SJSA1 (cell line): ENCODE results near the gene MGLL. TPM values are rescaled to one million over a fixed set of nuclear protein-coding genes. Genes with fewer than 3 reads are reported as not detected.
A peak's percentile ranks its signal among the peaks of the same experiment; 100 is the strongest.

ENCODE experiments used
- DNase-seq, 2 experiments: peaks; one replicate each; pipeline ENCODE4 v3.0.0-alpha.2; 2015 to 2020; ENCODE audit warnings: low spot score in 2 of 2, low read depth in 1 of 2
- H3K27ac ChIP-seq: fragments of 250-450 bp; sonication (Bioruptor Pico); 2 replicates; pipeline ENCODE4 v1.5.1; 2020; ENCODE audit warnings: mild to moderate bottlenecking, moderate library complexity
- H3K27me3 ChIP-seq: fragments of 250-450 bp; sonication (Bioruptor Pico); replicated peaks from 2 replicates; pipeline ENCODE4 v1.5.1; 2020; ENCODE audit warnings: mild to moderate bottlenecking, moderate library complexity
- H3K36me3 ChIP-seq: fragments of 250-450 bp; sonication (Bioruptor Pico); 2 replicates; pipeline ENCODE4 v1.5.1; 2020; ENCODE audit warnings: mild to moderate bottlenecking
- H3K4me1 ChIP-seq: fragments of 250-450 bp; sonication (Bioruptor Pico); replicated peaks from 2 replicates; pipeline ENCODE4 v1.6.1; 2021; ENCODE audit warnings: mild to moderate bottlenecking
- H3K4me3 ChIP-seq: fragments of 250-450 bp; sonication (Bioruptor Pico); 2 replicates; pipeline ENCODE4 v1.5.1; 2020; ENCODE audit warnings: mild to moderate bottlenecking
- H3K9me3 ChIP-seq: fragments of 250-450 bp; sonication (Bioruptor Pico); replicated peaks from 2 replicates; pipeline ENCODE4 v1.5.1; 2020; ENCODE audit warnings: mild to moderate bottlenecking
- total RNA-seq: library from RNA; depleted of rRNA; stranded (reverse); fragments of >200 nt; shearing (Covaris generic); gene quantifications from 2 replicates; pipeline ENCODE4 v1.2.3, GENCODE V29; 2014

The MGLL gene
- total RNA-seq, 1 experiment from 2014 or later, result 47.7 TPM

DNA sequence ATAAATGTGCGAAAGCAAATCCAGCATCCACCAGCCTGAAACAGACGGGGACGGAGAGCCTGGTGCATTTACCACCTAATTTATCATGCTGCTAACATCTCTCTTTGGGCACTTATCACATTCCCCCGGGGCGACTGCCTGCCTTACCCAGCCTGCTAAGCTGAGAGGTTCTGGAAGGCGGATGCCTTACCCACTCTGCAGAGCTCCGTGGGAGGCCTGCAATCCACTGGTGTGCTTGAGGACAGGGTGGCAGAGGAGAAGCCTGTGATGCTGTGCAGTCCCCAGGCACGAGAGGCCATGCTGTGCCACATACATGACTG, 25.5 kb downstream of the MGLL start:
- peaks cover 27% of the 10 kb centered on the region for H3K36me3 ChIP-seq
- H3K27ac ChIP-seq, result no peak overlapping the region
- no peak overlapping the region for H3K4me3 ChIP-seq
- peaks cover 47% of the 10 kb centered on the region for H3K4me1 ChIP-seq
- no peak for DNase-seq
- H3K27me3 ChIP-seq, result no peaks in the 10 kb centered on the region
- H3K9me3 ChIP-seq, result no peaks in the 10 kb centered on the region

GRCh38 chr3:127796045-127796830, 26.1 kb downstream of the MGLL start:
- Histone ChIP-seq H3K27me3 (no peaks in the 10 kb centered on the region), H3K4me1 (peaks cover 52% of the 10 kb centered on the region), H3K36me3 (peaks cover 27% of the 10 kb centered on the region), H3K4me3 (no peak overlapping the region), H3K9me3 (no peaks in the 10 kb centered on the region), H3K27ac (no peak overlapping the region)
- no peak for DNase-seq

DNA sequence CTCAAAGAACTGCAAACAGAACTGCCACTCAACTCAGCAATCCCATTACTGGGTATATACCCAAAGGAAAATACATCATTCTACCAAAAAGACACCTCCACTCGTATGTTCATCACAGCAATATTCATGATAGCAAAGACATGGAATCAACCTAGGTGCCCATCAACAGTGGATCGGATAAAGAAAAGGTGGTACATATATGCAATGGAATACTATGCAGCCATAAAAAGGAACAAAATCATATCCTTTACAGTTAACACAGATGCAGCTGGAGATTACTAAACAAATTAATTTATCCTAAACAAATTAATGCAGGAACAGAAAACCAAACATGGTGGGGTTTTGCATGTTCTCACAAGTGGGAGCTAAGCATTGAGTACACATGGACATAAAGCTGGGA, 27.3 kb downstream of the MGLL start:
- Histone ChIP-seq H3K4me1 (peaks cover 54% of the 10 kb centered on the region), H3K27me3 (no peaks in the 10 kb centered on the region), H3K9me3 (no peaks in the 10 kb centered on the region), H3K27ac (no peak overlapping the region), H3K4me3 (no peak overlapping the region), H3K36me3 (peaks cover 27% of the 10 kb centered on the region)
- DNase-seq, result no peak

DNA sequence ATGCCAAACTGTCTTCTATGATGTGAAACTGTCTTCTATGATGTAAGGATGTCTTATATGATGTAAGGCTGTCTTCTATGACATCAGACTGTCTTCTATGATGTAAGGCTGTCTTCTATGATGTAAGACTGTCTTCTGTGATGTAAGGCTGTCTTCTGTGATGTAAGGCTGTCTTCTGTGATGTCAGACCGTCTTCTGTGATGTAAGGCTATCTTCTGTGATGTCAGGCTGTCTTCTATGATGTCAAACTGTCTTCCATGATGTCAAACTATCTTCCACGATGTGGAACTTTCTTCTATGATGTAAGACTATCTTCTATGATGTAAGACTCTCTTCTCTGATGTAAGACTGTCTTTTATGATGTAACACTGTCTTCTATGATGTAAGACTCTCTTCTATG, 27.9 kb downstream of the MGLL start:
- Histone ChIP-seq H3K4me3 (no peak overlapping the region), H3K4me1 (peaks cover 54% of the 10 kb centered on the region), H3K9me3 (no peaks in the 10 kb centered on the region), H3K27ac (no peak overlapping the region), H3K36me3 (peaks cover 27% of the 10 kb centered on the region), H3K27me3 (no peaks in the 10 kb centered on the region)
- DNase-seq, result no peak

DNA sequence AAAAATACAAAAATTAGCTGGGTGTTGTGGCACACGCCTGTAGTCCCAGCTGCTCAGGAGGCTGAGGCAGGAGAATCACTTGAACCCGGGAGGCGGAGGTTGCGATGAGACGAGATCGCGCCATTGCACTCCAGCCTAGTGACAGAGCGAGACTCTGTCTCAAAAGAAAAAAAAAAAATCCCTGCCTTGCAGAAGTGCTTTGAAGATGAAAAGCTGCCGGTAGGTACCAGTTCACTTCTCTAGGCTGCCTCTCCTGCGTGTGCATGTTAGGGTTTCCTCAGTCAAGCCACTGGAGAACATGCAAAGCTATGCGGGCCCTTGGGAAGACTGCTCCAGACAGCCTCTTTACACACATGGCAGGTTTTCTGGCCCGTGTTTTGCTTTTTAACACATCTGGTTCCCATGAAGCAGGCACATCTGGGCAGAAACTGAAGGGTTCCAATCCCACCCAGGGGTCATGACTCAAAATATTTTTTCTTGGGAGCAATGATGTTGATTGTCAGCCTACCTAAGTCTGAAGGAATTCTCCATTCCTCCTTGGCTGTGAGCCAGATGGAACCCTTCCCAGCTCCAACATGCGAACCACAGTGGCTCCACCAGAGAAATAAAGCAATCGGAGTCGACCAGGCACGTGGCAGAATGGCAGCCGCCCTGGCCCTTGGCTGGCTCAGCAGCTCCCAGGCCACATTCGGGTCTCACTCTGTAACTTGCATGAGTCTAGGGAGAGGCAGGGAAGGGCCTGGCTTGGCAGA, 29.6 kb downstream of the MGLL start:
- Histone ChIP-seq H3K27me3 (no peaks in the 10 kb centered on the region), H3K9me3 (no peaks in the 10 kb centered on the region), H3K36me3 (peaks cover 24% of the 10 kb centered on the region), H3K4me3 (no peak overlapping the region), H3K27ac (peak overlapping the region; percentile 54), H3K4me1 (peaks cover 55% of the 10 kb centered on the region)
- DNase-seq, result peak; percentile 82 to 90

DNA sequence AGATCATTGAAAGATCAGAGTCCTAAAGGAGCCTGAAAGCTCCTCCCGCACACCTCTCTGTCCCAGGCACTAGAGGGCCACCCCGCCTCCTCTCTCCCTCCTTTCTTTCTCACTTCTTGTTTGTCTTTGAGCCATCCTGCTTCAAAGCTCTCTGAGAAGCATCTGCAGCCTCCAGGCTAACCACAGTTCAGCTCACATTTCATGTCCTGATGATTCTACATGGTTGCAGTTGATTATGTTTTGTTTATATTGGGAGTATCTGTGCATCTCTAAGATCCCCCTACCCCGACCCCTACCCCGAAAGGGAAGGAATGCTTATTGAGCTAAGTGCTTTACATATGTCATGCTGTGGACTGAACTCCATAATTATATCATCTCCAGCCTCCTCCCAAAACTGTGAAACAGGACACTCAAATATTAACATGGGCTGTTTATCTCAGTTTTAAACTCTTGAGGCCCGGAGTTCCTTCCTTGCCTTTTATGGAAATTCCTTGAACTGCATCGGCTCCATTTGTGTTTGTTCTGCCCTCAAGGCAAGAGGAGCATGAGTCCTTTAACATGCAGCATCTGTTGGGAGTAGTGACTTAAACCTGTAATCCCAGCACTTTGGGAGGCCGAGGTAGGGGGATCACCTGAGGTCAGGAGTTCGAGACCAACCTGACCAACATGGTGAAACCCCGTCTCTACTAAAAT, 30.9 kb downstream of the MGLL start:
- Histone ChIP-seq H3K27me3 (no peaks in the 10 kb centered on the region), H3K27ac (peak overlapping the region; percentile 50), H3K4me1 (peaks cover 55% of the 10 kb centered on the region), H3K36me3 (peaks cover 28% of the 10 kb centered on the region), H3K4me3 (no peak overlapping the region), H3K9me3 (no peaks in the 10 kb centered on the region)
- peak; percentile 68 to 69 for DNase-seq

- H3K27me3 ChIP-seq, result no peaks in the 10 kb centered on the region
- H3K9me3 ChIP-seq, result no peaks in the 10 kb centered on the region
- peaks cover 29% of the 10 kb centered on the region for H3K36me3 ChIP-seq
- DNase-seq, result no peak
- H3K27ac ChIP-seq, result peak overlapping the region; percentile 30
- no peak overlapping the region for H3K4me3 ChIP-seq
- H3K4me1 ChIP-seq, result peaks cover 55% of the 10 kb centered on the region
Observed at GRCh38 chr3:127790882-127791183, 31.5 kb downstream of the MGLL start.

DNA sequence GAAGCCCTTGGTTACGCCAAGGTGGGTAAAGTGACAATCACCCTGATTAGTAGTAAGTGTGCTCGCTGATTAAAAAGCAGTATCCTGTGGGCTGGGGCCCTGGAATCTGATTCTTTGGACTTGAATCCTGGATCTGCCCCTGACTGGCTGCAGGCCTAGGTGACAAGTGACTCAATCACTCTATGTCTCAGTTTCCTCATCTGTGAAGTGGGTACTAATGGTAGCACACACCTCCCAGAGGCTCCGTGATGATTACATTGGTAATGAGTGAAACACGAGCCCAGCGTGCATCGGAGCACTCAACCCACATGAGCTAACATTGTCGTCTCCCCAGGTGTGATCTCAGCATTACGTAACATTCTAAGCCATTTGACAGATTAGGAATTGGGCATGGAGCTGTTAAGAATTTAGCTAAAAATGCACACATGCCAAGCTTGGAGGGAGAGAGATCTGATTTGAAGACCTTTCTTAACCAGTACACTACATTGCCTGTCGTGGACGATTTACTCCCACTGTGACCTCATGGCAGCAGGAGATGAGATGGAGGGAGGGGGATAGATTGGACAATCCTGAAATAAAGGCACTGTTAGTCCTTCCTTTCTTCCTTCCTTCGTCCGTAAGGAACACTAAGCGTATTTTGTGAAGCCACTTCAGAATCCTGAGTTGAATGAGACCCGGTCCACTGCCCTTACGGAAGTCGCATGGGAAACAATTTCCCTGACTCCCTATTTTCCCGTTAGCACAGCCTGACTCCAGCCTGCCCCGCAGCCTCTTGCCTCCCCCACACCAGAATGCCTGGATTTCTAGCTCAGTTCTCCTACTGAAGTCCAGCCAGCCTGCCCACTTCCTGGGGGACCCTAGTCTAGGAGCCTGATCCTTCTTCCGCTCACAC, 32.1 kb downstream of the MGLL start:
- Histone ChIP-seq H3K4me1 (peaks cover 55% of the 10 kb centered on the region), H3K27ac (peak overlapping the region; percentile 34), H3K36me3 (peaks cover 34% of the 10 kb centered on the region), H3K9me3 (no peaks in the 10 kb centered on the region), H3K4me3 (no peak overlapping the region), H3K27me3 (no peaks in the 10 kb centered on the region)
- no peak for DNase-seq

DNA sequence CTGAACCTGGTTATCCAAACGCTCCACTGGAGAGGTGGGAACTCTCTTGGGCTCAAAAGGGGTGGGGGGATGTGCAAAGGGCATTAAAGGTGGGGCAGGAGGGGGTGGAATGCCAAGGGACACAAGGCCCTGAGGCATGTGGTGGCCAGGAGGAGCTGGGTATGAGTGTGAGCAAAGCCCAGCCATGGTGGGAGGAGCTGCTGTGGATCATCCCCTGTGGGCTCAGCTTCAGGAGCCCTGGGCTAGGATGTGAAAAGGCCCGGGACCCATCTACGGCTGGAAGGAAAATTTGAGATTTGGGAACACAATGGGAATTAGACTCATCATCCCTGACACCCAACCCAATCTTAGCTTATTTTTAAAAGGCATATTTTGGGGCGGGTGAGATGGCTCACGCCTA, 33.3 kb downstream of the MGLL start:
- peaks cover 24% of the 10 kb centered on the region for H3K36me3 ChIP-seq
- no peaks in the 10 kb centered on the region for H3K9me3 ChIP-seq
- DNase-seq, result no peak
- H3K27ac ChIP-seq, result 0 out of 2 replicates have a peak overlapping the region, but pooled peaks have one; percentile 34
- peaks cover 55% of the 10 kb centered on the region for H3K4me1 ChIP-seq
- no peak overlapping the region for H3K4me3 ChIP-seq
- H3K27me3 ChIP-seq, result no peaks in the 10 kb centered on the region

- Histone ChIP-seq H3K36me3 (peaks cover 21% of the 10 kb centered on the region; the same call in 1 of the 2 replicates), H3K27ac (no peak overlapping the region), H3K4me3 (no peak overlapping the region), H3K9me3 (no peaks in the 10 kb centered on the region), H3K27me3 (no peaks in the 10 kb centered on the region), H3K4me1 (peaks cover 56% of the 10 kb centered on the region)
- DNase-seq, result no peak
Observed at GRCh38 chr3:127788451-127788909, 33.8 kb downstream of the MGLL start.

DNA sequence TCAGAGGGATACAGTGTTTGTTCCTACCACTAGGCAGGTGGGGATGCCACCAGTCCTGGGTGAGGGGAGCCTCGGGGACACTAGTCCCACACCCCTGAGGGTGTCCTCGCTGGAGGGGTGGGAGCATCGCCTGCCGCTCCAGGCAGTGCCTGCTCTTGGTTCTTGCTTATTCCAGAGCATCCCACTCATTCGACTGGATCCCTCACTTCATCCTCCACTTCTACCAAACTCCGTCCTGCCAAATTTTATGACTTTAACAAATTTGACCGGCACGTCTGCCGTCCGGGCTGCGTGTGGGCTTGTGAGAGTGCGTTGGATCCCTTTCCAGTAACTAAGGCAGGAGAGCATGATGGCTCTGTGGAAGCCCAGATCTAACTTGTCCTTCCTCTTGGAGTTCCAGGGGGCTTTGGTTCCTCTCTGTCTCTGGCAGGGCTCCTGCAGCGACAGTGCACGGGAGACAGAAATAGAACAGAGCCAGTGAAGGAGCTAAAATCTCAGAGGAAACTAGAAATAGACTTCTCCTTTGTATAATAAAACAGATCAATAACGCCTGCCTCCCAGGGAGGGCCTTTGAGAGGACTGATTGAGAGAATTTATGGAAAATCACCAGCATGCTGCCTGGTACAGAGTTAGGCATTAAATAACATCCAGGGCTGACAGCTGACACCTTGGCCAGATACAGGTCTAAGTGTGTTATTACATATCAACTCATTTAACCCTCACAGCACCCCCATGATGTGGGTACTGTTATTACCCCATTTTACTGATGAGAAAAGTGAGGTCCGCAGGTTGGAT, 34.5 kb downstream of the MGLL start:
- H3K4me1 ChIP-seq, result peaks cover 53% of the 10 kb centered on the region
- no peaks in the 10 kb centered on the region for H3K27me3 ChIP-seq
- H3K4me3 ChIP-seq, result no peak overlapping the region
- no peaks in the 10 kb centered on the region for H3K9me3 ChIP-seq
- no peak for DNase-seq
- no peak overlapping the region for H3K27ac ChIP-seq
- peaks cover 24% of the 10 kb centered on the region; the same call in 1 of the 2 replicates for H3K36me3 ChIP-seq

GRCh38 chr3:127787071-127787490, 35.2 kb downstream of the MGLL start:
- DNase-seq, result no peak

More at GRCh38 chr3:127787071-127787490, 35.2 kb downstream of the MGLL start:
- no peaks in the 10 kb centered on the region for H3K9me3 ChIP-seq
- H3K27ac ChIP-seq, result no peak overlapping the region
- no peak overlapping the region for H3K4me3 ChIP-seq
- peaks cover 53% of the 10 kb centered on the region for H3K4me1 ChIP-seq
- peaks cover 22% of the 10 kb centered on the region; the same call in 1 of the 2 replicates for H3K36me3 ChIP-seq
- H3K27me3 ChIP-seq, result no peaks in the 10 kb centered on the region
